HG02840 (cell line): Measurements from ENCODE around the gene TBC1D25.

ENCODE experiments used
- ATAC-seq: cut with Tn5 transposase; IDR thresholded peaks from one replicate; pipeline ENCODE4 v1.9.1; 2021; ENCODE audit warnings: mild to moderate bottlenecking, moderate library complexity, moderate number of reproducible peaks; ENCODE audit not compliant: unreplicated experiment, low FRiP score

The TBC1D25 gene

DNA sequence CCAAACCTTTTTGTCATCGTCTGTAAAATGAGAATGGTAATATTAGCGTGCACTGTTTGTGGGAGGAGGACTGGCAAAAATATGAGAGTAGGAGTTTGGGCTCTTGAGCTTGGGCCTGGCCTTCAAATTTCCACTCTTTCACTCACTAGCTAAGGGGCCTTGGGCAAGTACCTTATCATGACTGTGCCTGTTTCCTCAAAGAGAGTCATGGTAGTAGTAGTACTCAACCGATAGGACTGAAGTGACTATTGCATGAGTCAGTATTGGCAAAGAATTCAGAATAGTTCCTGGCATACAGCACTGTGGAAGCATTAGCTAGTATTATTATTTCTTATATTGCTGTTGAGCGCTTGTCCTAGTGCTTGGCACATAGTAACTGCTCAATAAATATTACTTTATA lies 18.8 kb downstream of the TBC1D25 start:
- no peak for ATAC-seq

DNA sequence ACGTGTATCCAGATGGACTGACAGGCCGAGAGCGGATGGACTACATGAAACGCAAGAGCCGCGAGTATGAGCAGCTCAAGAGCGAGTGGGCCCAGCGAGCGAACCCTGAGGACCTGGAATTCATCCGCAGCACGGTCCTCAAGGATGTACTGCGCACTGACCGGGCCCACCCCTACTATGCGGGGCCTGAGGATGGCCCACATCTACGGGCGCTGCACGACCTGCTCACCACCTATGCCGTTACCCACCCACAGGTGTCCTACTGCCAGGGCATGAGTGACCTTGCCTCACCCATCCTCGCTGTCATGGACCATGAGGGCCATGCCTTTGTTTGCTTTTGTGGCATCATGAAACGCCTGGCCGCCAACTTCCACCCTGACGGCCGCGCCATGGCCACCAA lies 20.1 kb downstream of the TBC1D25 start:
- ATAC-seq: no peak

DNA sequence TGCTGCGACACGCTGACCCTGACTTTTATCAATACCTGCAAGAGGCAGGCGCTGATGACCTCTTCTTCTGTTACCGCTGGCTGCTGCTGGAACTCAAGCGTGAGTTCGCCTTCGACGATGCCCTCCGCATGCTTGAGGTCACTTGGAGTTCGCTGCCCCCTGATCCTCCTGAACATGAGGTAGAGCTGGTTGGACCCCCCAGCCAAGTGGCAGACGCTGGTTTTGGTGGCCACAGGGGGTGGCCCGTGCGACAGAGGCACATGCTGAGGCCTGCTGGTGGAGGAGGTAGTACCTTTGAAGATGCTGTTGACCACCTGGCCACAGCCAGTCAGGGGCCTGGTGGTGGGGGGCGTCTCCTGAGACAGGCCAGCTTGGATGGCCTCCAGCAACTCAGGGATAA lies 20.5 kb downstream of the TBC1D25 start:
- ATAC-seq: no peak

DNA sequence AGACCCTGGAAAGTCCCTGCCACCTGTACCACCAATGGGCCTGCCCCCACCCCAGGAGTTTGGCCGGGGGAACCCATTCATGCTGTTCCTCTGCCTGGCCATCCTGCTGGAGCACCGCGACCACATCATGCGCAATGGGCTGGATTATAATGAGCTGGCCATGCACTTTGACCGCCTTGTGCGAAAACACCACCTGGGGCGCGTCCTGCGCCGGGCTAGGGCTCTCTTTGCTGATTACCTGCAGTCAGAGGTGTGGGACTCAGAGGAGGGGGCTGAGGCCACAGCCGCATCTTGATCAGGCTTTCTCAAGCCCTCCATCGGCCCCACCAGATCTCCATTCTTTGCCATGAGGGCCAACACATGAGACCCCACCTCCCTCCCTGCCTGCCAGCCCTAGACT lies 21.2 kb downstream of the TBC1D25 start:
- no peak for ATAC-seq

DNA sequence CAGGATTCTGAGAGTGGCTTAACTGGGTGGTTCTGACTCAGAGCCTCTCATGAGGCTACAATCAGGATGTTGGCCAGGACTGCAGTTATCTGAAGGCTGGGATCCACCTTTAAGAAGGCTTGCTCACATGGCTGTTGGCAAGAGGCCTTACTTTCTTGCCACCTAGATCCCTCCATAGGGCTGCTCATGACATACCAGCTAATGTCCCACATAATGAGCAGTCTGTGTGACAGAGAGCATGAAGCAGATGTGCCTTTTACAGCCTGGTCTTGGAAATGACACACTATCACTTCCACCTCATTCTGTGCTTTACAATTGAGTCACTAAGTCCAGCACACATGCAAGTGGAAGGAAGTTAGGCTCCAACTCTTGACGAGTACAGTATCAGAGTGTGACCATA lies 30.4 kb downstream of the TBC1D25 start:
- no peak for ATAC-seq

DNA sequence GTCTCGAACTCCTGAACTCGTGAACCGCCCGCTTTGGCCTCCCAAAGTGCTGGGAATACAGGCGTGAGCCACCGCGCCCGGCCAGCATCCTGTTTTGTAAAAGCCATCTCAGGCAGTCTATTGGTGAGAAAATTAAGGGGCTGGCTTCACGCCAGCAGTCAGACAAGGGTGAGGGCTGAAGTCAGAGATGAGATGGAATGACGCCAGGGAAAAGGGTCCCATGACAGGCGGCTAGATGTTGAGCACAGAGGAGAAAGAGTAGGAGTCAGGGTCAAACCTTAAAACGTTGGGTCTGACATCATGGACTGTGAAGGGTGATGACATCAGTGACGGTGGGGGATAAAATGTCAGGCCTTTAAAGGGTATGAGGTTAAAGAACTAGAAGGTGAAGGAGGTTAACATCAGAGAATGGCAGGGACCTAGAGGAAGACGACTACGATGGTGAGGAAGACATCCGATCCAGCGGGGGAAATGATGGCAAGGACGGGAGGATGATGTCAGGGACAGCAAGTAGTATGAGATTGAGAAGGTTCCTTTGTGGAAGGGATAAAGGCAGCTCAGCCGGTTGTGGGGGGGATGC lies 34.3 kb downstream of the TBC1D25 start:
- ATAC-seq: peak; percentile 6

DNA sequence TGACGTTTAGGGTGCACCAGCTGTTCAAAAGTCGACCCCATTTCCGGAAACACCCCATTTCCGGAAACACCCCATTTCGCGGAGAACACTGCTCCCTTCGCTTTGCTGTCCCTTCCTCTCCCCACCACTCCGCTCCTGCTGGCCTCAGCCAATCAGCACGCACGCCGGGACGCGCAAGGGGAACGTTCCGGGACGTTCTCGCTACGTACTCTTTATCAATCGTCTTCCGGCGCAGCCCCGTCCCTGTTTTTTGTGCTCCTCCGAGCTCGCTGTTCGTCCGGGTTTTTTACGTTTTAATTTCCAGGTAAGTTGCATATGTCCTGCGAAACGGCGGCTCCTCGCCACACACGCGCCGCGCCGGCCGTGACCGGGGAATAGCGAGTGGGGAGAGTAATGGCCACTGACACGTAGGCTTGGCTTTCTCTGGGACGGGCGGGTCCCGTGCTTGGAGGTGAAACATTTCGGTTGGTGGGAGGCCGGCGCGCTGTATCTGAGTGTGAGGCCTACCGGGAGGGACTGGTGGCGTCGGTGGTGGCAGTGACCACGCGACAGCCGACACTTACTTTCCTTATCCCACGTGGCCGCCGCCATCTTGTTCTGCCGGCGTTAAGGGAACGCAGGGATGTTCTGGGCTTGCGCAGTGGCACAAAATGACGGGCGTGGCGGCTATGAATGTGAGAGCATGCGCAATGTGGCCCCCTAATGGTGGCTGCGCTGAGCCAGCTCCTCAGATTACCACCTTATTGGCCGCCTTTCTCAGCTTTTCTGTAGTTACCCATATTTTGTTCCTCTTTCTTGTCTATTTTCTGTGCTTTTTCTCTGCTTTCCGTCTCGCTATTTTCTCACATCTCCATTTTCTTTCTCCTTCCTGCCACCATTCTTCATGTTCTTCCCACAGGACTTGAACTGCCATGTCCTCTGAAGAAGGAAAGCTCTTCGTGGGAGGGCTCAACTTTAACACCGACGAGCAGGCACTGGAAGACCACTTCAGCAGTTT lies 35.1 kb downstream of the TBC1D25 start, which contains the start of gene RBM3:
RBM3 (plus strand) TSS at position 215 of the 997 bp plus-strand sequence; CDS start at position 912, 697 bp downstream.
- ATAC-seq: peak; percentile 77

DNA sequence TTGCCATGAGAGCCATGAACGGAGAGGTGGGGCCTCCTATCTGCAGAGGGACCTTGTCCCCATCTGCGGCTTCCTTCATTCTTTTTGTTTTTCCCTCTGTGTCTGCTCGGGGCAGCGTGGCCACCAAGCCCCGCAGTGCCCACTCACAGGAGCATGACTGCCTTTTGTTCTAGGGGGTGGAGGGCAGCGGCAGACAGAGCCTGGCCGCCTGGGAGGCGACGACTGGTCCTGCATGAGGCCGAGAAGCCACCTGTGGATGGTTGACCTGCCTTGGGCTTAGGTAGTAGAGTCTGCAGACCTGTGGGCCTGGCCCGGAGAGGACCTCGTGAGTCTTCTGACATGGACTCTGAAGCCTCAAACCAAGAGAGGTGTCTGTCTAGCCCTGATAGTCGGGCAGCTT lies 36.1 kb downstream of the TBC1D25 start:
- no peak for ATAC-seq

DNA sequence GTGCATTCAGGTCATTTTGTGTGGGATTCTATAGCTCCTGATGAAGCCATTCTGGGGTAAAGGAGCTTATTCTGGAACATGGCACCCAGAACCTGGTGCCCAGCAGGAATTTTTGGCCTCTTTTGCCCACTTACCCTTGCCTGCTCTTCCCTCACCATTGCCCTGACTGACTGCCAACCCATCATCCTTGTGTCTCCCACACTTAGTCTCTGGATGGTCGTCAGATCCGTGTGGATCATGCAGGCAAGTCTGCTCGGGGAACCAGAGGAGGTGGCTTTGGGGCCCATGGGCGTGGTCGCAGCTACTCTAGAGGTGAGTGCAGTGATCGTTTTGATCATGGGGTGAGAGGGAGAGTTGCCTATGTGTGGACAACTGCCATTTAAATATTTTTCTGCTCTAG lies 36.6 kb downstream of the TBC1D25 start:
- ATAC-seq: no peak

DNA sequence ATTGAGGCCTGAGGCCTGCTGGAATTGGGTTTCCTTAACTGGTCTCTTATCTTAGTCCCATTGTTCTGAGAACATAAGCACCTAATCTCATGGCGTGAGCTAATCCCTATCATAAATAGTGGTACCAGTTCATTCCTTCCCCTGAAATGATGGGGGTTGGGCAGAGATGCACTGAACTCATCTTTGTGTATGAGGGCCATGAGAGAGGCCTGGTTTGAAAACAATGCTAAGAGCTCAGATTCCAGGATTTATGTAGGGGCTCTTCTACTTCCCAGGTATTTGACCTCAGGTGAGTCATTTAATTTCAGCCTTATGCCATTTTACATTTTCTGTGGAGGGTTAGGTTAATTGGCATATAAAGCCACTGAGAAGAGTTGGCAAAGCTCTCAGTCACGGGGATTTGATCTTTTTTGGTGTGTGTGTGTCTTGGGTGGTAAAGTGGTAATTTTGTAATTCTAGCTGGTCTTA lies 39.2 kb downstream of the TBC1D25 start:
- ATAC-seq: no peak

DNA sequence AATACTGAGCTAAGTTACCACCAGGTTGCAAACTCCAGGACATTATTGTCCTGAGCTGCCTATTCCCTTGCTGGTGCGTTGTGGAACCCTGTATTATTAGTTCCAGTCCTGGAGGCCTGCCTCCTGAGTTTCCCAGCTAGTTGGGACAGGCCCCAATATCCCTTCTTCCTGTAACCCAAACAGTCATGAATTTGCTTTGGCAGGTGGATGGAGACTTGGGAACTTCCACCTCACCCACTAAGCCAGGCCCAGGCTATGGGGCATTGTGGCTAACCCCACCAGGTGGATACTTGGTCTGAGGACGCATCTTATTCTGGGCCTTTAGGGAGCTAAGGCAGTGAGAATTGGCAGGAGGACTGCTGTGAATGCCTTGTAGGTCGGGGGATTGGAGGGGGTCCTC lies 39.7 kb downstream of the TBC1D25 start:
- ATAC-seq: no peak

DNA sequence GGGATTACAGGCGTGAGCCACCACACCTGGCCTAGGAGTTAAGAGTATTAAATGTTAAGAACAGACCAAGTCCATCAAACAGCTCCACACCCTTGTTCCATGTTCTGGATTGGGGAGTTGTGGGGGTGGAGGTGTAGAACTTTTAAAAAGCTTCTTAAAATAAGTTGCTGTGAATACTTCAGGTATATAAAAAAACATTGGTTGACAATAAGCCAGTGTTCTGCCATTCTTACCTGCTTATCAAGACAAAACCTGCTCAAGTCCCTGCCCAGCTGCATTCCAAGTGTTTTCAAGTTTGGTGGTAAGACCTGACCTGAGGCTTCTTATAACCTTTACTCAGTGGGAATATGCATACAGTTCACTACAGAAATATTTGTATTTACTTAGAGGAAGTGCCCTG lies 41.1 kb downstream of the TBC1D25 start:
- ATAC-seq: no peak

DNA sequence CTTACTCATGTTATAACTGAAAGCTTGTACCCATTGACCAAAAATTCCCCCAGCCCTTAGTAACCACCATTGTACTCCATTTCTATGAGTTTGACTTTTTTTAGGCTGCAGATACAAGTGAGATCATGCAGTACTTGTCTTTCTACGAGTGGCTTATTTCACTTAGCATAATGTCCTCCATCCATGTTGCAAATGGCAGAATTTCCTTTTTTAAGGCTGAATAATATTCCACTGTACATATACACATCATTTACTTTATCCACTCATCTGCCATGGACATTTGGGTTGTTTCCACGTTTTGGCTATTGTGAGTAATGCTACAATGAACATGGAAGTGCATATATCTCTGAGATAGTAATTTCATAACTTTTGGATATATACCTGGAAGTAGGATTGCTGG lies 45.2 kb downstream of the TBC1D25 start:
- ATAC-seq: no peak

DNA sequence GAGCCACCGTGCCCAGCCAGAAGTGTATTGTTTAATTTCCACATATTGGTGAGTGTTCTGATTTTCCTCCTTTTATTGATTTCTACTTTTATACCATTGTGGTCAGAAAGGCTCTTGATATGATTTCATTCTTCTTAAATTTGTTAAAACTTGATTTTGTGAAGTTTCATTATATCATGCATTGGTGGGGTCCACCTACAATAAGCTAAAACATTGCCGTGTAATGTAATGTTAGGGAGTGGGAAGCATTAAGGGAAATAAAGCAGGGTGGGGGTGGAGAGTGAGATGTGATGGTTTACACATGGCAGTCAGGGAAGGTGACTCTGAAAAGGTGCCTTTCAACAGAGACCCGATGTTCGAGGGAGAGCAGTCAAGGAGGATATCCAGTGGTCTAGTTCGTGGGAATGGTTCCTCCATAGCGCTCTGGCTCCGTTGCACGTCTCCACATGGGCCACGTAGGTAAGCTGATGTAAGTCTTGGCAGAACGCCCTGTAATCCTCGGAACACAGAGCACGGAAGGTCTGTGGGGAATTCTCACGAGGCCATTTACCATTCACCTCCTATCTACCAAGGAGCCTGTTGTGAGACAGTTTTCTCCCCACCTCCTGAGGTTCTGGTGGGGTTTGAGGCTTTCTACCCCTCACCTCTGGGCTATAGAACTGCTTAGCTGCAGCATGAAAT lies 50.1 kb downstream of the TBC1D25 start:
- no peak for ATAC-seq

DNA sequence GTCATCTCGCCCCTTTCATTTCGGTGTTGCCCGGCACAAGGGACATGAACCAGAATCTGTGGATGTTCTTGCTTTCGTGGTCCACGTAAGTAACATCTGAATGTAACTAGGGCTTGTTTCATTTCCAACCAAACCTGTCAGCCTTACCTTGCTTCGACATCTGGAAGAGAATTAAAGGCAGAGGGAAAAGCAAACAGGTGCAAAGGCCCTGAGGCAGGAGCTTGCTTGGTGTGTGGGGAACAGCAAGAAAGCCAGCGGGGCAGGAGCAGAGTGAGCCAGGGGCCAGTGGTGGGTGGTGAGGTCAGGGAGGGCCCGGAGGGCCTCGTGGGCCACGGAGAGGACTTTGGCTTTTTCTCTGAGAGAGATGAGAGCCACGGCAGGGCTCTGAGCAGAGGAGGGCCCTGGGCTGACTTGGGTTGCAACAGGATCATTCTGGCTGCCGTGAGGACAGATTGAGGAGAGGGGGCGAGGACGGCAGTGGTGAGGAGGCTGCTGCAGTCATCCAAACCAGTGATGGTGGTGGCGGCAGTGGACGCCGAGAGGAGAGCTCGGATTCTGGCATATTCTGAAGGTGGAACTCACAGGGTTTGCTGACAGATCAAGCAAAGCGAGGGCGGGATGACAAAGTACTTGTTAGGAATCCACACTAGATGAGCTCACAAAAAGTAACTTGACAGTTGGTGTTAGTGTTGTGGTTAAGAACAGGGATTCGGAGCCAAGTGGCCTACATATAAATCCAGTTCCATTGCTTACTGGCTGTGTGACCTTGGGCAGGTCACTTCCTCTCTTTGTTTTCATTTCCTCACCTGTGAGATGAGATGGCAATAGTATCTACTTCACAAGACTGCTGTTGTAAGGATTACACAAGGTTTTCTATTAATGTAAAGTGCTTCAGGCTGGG lies 50.9 kb downstream of the TBC1D25 start:
- ATAC-seq: no peak

DNA sequence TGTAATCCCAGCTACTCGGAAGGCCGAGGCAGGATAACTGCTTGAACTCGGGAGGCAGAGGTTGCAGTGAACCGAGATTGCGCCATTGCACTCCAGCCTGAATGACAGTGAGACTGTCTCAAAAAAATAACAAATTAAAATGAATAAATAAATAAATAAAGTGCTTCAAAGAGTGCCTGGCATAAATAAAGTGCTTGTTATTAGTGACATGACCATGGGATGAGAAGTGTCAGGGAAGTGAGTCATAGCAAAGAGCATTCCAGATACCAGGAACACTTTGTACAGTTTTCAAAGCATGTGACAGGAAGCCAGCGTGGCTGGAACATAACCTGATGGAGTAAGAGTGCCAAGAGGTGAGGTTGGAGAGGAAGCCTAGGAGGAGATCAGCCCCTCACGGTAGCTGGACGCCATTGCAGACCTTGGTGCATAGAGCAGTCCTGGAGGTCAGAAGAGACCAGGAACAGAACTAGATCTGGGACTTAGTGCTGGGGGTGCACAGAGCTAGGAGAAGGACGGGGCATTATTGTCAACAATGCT lies 51.8 kb downstream of the TBC1D25 start:
- ATAC-seq: no peak

DNA sequence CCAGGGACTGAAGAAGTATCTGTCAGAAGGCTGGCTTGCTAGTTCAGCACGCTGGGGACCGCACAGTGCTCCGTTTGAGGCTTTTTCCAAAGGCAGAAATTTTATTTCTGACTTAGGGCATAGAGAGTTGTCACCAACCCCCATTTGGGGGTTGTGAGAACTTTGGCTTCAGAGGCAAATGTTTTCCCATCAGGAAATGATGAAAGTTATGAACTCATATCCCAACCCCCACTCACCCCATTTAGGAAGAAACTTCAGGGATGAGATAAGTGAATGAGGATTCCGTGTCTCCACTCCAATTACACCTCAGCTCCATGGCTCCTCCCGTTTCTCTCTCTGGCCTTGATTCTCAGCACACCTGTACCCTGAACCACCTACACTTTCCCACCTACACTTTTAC lies 53.5 kb downstream of the TBC1D25 start:
- no peak for ATAC-seq

DNA sequence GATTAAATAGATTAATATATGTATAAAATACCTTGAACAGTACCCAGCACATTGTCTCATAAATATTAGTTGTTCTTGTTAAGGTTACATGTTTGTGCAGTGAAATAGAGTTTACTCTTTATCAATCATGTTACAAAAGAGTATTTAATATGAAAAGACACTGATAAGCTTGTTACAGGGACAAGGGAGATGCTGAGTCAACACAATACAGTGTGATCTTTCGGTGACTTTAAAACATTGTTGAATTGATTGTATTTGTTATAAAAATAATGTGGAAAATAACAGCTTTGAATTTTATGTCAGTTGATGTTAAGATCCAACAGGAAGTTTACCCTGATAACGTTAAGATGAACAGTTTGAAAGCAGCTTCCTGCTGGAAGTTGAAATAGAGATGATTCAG lies 56.4 kb downstream of the TBC1D25 start:
- ATAC-seq: no peak

DNA sequence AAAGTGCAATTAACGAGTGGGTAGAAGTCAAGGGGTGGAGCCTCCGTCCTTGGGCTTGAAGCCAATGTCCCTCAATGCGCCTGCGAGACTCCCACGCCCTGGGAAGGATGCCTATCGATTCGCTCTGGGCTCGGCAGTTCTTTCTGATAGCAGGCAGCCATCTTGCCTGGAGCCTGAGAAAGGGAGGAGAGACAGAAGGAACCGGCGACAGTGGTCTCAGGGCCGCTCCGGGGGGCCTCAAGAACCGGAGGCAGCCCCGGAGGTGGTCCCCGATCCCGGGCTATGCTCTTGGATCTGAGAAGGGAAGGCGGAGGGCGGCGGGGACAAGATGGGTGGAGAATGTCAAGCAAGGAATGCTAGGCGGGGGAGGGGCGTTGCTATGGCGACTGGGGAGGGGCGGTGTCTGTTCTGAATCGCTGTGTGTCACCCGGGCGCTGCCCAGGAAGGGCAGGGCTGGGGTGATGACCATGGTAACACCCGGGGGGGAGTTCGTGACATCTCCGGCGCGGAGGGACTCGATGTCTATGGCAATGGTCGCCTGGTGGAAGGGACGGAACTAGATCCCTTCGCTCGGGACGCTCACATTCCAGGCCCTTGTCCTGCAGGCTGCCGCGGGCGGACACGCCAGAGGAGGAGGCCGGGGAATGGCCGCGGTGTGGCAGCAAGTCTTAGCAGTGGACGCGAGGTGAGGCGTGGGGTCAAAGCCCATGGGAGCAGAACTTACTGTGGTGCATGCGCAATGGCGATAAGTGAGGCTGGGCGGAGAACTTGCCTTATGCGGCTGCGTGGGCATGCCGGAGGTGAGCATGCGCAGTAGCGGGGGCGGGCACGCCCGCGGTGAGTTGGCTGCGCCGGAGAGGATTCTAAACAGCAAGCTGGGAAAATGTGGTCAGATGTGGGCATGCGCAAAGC lies 58.1 kb downstream of the TBC1D25 start, which contains the start of gene WDR13:
WDR13 (plus strand) TSS at position 140 of the 912 bp plus-strand sequence; CDS start at position 645, 505 bp downstream.
- ATAC-seq: peak; percentile 62
